NCI-H460 (cell line): ENCODE data around the gene SLC6A16. TPM values are rescaled to one million over a fixed set of nuclear protein-coding genes. Genes with fewer than 3 reads are reported as not detected.
A peak's percentile ranks its signal among the peaks of the same experiment; 100 is the strongest.
"Not testable (repeated sequence)": the region's sequence is repeated elsewhere in the genome, so short reads cannot be mapped to it uniquely, and the experiment has no call there.

Experiments
- DNase-seq: peaks from one replicate; pipeline ENCODE4 v3.0.0-alpha.2; 2016; ENCODE audit warnings: low read depth; ENCODE audit errors: extremely low read depth
- total RNA-seq: library from RNA; depleted of rRNA; stranded (reverse); fragments of >200 nt; shearing (Covaris generic); gene quantifications from 2 replicates; pipeline ENCODE4 v1.2.3, GENCODE V29; 2014

The SLC6A16 gene
- total RNA-seq, 1 experiment from 2014 or later: 0.30 TPM

GRCh38 chr19:49332691-49333417 lies 7.9 kb upstream of the SLC6A16 start:
- not testable (repeated sequence) for DNase-seq

- peak; percentile 25 for DNase-seq
These were observed 6.6 kb upstream of the SLC6A16 start for GRCh38 chr19:49331616-49332055.

GRCh38 chr19:49331187-49331586 lies 6.2 kb upstream of the SLC6A16 start:
- not testable (repeated sequence) for DNase-seq

- DNase-seq: no peak
These were observed 3.8 kb upstream of the SLC6A16 start for GRCh38 chr19:49328741-49329140.

- no peak for DNase-seq
These were observed 3.0 kb upstream of the SLC6A16 start for GRCh38 chr19:49327878-49328544.

GRCh38 chr19:49326165-49326704 lies 1.2 kb upstream of the SLC6A16 start:
- no peak for DNase-seq

GRCh38 chr19:49325756-49326155 lies 765 bp upstream of the SLC6A16 start:
- not testable (repeated sequence) for DNase-seq

- DNase-seq: no peak
These were observed 6.7 kb downstream of the SLC6A16 start for GRCh38 chr19:49318296-49318695.

GRCh38 chr19:49316284-49316683 lies 8.7 kb downstream of the SLC6A16 start:
- DNase-seq: no peak

- no peak for DNase-seq
These were observed 9.9 kb downstream of the SLC6A16 start for GRCh38 chr19:49315111-49315510.

GRCh38 chr19:49309087-49309486 lies 15.9 kb downstream of the SLC6A16 start:
- DNase-seq: no peak

- DNase-seq: not testable (repeated sequence)
These were observed 18.3 kb downstream of the SLC6A16 start for GRCh38 chr19:49306734-49307133.

GRCh38 chr19:49301866-49302252 lies 23.1 kb downstream of the SLC6A16 start:
- DNase-seq: no peak

GRCh38 chr19:49301165-49301865 lies 23.7 kb downstream of the SLC6A16 start:
- DNase-seq: peak; percentile 36

GRCh38 chr19:49298653-49299052 lies 26.3 kb downstream of the SLC6A16 start:
- not testable (repeated sequence) for DNase-seq

- DNase-seq: no peak
These were observed 27.6 kb downstream of the SLC6A16 start for GRCh38 chr19:49297403-49297802.

GRCh38 chr19:49295208-49295880 lies 29.6 kb downstream of the SLC6A16 start:
- DNase-seq: no peak

GRCh38 chr19:49294401-49294800 lies 30.6 kb downstream of the SLC6A16 start:
- no peak for DNase-seq

GRCh38 chr19:49290517-49290916 lies 34.5 kb downstream of the SLC6A16 start:
- no peak for DNase-seq

GRCh38 chr19:49289286-49289685 lies 35.7 kb downstream of the SLC6A16 start:
- not testable (repeated sequence) for DNase-seq

- DNase-seq: not testable (repeated sequence)
These were observed 36.8 kb downstream of the SLC6A16 start for GRCh38 chr19:49288205-49288604.
